Measurements from ENCODE around the gene ARMC9.

DNA sequence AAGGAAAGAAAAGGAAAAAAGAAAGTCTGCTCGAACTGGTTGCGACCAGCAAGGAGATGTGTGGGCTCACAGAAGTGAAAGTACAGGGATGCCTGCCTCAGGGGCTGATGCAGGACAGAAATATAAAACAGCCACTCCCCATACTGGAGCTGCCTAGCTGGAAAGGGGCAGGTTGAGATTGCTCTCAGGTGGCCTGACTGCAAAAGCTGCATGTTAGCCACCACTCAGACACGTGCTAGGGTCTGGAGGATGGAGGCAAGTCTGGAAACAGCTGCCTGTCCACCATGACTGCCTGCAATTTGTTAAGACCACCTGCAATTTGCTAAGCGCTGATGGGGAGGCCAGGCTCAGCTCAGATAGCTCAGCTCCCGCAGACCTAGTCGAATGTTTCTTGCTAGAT is 215.0 kb downstream of the ARMC9 start:
- TF ChIP-seq POLR2A (IDR thresholded peaks at IDR 0.05) (no peak), POLR2AphosphoS5 (IDR thresholded peaks at IDR 0.05) (no peak)
- TF ChIP-seq, protein P1, sequence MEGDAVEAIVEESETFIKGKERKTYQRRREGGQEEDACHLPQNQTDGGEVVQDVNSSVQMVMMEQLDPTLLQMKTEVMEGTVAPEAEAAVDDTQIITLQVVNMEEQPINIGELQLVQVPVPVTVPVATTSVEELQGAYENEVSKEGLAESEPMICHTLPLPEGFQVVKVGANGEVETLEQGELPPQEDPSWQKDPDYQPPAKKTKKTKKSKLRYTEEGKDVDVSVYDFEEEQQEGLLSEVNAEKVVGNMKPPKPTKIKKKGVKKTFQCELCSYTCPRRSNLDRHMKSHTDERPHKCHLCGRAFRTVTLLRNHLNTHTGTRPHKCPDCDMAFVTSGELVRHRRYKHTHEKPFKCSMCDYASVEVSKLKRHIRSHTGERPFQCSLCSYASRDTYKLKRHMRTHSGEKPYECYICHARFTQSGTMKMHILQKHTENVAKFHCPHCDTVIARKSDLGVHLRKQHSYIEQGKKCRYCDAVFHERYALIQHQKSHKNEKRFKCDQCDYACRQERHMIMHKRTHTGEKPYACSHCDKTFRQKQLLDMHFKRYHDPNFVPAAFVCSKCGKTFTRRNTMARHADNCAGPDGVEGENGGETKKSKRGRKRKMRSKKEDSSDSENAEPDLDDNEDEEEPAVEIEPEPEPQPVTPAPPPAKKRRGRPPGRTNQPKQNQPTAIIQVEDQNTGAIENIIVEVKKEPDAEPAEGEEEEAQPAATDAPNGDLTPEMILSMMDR (IDR thresholded peaks at IDR 0.05), result no peak

Measured in upper lobe of left lung (tissue), 4 donors.